ENCODE data around the gene ACSL5. TPM values are rescaled to one million over a fixed set of nuclear protein-coding genes. Genes with fewer than 3 reads are reported as not detected.

The ACSL5 gene
- total RNA-seq, 1 donor from 2014 or later = 5.6 TPM

DNA sequence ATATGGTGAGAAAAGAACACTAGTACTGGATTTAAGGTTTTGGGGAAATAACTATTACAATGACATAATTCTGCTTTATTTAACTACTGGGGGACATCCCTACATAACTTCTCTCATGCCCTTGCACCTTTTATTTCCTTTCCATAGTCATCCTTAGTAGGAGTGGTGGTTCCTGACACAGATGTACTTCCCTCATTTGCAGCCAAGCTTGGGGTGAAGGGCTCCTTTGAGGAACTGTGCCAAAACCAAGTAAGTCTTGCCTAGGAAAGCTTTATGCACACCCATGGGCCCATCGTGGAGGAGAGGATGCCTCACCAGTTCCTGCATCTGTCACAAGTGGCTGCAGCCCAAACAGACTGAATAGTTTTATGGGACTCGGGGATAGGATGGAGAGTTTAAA, 52.2 kb downstream of the ACSL5 start:
- no peak for DNase-seq
- Histone ChIP-seq H3K4me3 (no peak overlapping the region), H3K9me3 (replicated peaks) (no peaks in the 10 kb centered on the region), H3K27ac (replicated peaks) (no peak overlapping the region), H3K36me3 (peaks cover 56% of the 10 kb centered on the region), H3K27me3 (ENCODE audit: low read depth) (no peaks in the 10 kb centered on the region), H3K4me1 (peaks cover 4% of the 10 kb centered on the region)
- intact Hi-C loops (cut with micrococcal nuclease) = no loop called here
- TF ChIP-seq, protein P1, sequence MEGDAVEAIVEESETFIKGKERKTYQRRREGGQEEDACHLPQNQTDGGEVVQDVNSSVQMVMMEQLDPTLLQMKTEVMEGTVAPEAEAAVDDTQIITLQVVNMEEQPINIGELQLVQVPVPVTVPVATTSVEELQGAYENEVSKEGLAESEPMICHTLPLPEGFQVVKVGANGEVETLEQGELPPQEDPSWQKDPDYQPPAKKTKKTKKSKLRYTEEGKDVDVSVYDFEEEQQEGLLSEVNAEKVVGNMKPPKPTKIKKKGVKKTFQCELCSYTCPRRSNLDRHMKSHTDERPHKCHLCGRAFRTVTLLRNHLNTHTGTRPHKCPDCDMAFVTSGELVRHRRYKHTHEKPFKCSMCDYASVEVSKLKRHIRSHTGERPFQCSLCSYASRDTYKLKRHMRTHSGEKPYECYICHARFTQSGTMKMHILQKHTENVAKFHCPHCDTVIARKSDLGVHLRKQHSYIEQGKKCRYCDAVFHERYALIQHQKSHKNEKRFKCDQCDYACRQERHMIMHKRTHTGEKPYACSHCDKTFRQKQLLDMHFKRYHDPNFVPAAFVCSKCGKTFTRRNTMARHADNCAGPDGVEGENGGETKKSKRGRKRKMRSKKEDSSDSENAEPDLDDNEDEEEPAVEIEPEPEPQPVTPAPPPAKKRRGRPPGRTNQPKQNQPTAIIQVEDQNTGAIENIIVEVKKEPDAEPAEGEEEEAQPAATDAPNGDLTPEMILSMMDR (IDR thresholded peaks at IDR 0.05; ENCODE audit: borderline replicate concordance) = no peak

DNA sequence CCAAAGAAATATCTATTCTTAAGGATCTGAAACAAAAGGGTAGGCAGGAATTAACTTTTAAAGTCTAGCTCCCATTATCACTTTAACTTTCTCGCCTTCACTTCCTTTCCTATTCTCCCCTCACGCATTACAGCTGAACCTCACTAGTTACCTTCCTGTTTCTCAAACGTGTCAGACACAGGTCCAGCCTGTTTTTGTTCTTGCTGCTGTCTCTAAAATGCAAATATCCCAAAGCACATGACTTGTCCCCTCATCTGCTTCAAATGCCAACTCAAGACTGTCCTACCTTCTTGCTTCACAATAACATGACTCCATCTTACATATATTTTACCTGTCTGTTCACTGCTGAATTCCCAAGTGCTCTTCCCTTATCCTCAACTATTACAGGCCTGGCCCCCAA, 55.2 kb downstream of the ACSL5 start:
- H3K4me3 ChIP-seq = no peak overlapping the region
- H3K4me1 ChIP-seq = peaks cover 4% of the 10 kb centered on the region
- no peaks in the 10 kb centered on the region for H3K27me3 ChIP-seq (ENCODE audit: low read depth)
- intact Hi-C loops (cut with micrococcal nuclease) = no loop called here
- peaks cover 78% of the 10 kb centered on the region for H3K36me3 ChIP-seq
- H3K9me3 ChIP-seq (replicated peaks) = no peaks in the 10 kb centered on the region
- DNase-seq = no peak
- H3K27ac ChIP-seq (replicated peaks) = no peak overlapping the region
- TF ChIP-seq, protein P1 (IDR thresholded peaks at IDR 0.05; ENCODE audit: borderline replicate concordance) = no peak

DNA sequence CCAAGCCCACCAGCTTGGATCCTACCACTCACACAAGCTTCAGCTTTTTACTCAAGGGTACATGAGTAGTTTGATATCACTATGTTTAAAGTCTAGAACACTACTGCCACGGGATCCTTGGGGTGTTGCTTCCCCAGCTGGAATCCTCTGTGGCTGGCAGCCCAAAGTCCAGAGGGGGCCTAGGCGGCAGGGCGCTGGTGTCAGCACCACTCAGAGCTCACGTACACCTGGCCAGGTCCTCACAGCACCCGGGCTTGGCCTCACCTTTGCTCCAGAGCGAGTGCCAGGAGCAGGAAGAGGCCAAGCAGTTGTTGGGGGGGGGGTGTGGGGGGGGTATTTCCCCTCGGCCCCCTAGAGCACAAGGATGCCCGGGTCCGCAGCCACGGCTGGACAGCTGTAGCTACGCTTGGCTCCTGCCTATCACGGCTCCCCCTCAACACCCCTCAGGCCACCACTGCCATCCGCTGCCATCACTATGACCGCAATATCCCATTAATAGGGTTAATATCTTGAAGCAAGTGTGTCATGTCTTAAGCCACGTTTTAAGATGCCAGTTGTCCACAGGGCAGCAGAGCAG, 55.8 kb downstream of the ACSL5 start:
- no peak for DNase-seq
- no peak overlapping the region for H3K4me3 ChIP-seq
- H3K36me3 ChIP-seq = peaks cover 82% of the 10 kb centered on the region
- no peaks in the 10 kb centered on the region for H3K9me3 ChIP-seq (replicated peaks)
- peaks cover under 1% of the 10 kb centered on the region for H3K4me1 ChIP-seq
- H3K27ac ChIP-seq (replicated peaks) = no peak overlapping the region
- intact Hi-C loops (cut with micrococcal nuclease) = loop anchor here (10.0 kb wide), 1 partner anchor 255 kb away; no protein-coding TSS in a partner anchor
- TF ChIP-seq, protein P1 (IDR thresholded peaks at IDR 0.05; ENCODE audit: borderline replicate concordance) = no peak
- no peaks in the 10 kb centered on the region for H3K27me3 ChIP-seq (ENCODE audit: low read depth)

DNA sequence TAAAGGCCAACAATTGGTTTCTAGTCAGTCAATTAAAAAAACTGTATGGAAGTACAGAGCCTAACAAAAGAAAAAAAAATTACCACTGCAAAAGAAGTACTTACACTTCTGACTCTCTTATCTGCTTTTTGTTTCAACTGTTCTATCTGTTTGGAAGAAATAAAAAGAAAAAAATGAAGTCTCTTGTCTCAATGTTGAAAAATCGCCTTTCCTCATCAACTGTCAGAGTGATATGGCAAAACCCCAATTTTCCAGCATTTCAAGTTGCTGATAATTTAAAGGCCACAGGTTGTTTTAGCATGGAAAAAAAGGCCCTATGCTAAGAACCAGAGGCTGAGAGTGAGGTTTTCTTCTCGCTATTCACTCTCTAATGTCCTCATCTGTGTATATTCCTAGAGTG, 59.2 kb downstream of the ACSL5 start:
- Histone ChIP-seq H3K27ac (replicated peaks) (no peak overlapping the region), H3K4me1 (no peaks in the 10 kb centered on the region), H3K4me3 (no peak overlapping the region), H3K27me3 (ENCODE audit: low read depth) (no peaks in the 10 kb centered on the region), H3K36me3 (peaks cover 88% of the 10 kb centered on the region), H3K9me3 (replicated peaks) (no peaks in the 10 kb centered on the region)
- intact Hi-C loops (cut with micrococcal nuclease) = loop anchor here (10.0 kb wide), 1 partner anchor 258 kb away; no protein-coding TSS in a partner anchor
- TF ChIP-seq, protein P1 (IDR thresholded peaks at IDR 0.05; ENCODE audit: borderline replicate concordance) = no peak
- no peak for DNase-seq

DNA sequence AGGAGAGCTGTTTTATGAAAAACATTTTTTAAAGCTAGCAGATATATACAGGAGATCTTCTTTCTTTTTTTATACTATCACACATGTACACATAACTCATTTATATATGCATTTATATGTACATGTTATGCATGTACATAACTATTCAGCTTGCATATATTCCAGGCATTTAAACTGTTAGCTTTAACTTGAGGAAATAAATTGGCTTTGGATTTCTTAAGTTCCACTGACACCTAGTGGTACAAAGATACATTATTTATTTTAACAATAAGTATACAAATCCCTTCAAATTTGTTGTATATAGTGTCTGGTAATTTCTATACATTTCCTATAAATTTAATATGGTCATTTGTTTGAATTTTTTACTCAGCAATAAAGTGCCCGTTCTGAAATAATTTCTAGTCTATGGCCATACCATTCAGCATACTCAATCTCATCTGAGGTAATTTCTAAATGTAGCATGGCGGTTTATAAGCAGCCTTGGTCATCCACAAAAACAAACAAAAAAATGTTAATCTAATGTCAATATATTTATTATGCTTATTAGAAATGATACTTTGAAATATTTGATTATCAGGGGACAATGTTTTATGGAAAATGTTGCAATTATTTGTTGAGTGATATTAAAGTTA, 61.2 kb downstream of the ACSL5 start:
- intact Hi-C loops (cut with micrococcal nuclease) = loop anchor here (10.0 kb wide), 1 partner anchor 260 kb away; no protein-coding TSS in a partner anchor
- H3K36me3 ChIP-seq = peaks cover 91% of the 10 kb centered on the region
- no peaks in the 10 kb centered on the region for H3K27me3 ChIP-seq (ENCODE audit: low read depth)
- H3K4me3 ChIP-seq = no peak overlapping the region
- no peak for DNase-seq
- H3K27ac ChIP-seq (replicated peaks) = no peak overlapping the region
- H3K9me3 ChIP-seq (replicated peaks) = no peaks in the 10 kb centered on the region
- TF ChIP-seq, protein P1 (IDR thresholded peaks at IDR 0.05; ENCODE audit: borderline replicate concordance) = peak; percentile 56
- H3K4me1 ChIP-seq = no peaks in the 10 kb centered on the region
